ENCODE measurements around the gene TMEM255B.

The TMEM255B gene

GRCh38 chr13:113834496-113835200 lies 75.6 kb downstream of the TMEM255B start:
- no peak for DNase-seq (ENCODE audit: low spot score)

GRCh38 chr13:113835461-113836270 lies 76.6 kb downstream of the TMEM255B start:
- no peak for DNase-seq (ENCODE audit: low spot score)

GRCh38 chr13:113836768-113837559 lies 77.9 kb downstream of the TMEM255B start:
- DNase-seq (ENCODE audit: low spot score), result no peak

- DNase-seq (ENCODE audit: low spot score), result no peak
Observed at GRCh38 chr13:113837560-113838355, 78.7 kb downstream of the TMEM255B start.

GRCh38 chr13:113838711-113839201 lies 79.7 kb downstream of the TMEM255B start:
- no peak for DNase-seq (ENCODE audit: low spot score)

- DNase-seq (ENCODE audit: low spot score), result no peak
Observed at GRCh38 chr13:113839536-113840204, 80.6 kb downstream of the TMEM255B start.

GRCh38 chr13:113840541-113841352 lies 81.7 kb downstream of the TMEM255B start:
- DNase-seq (ENCODE audit: low spot score), result no peak

GRCh38 chr13:113841353-113841650 lies 82.3 kb downstream of the TMEM255B start:
- no peak for DNase-seq (ENCODE audit: low spot score)

GRCh38 chr13:113842336-113843062 lies 83.5 kb downstream of the TMEM255B start:
- DNase-seq (ENCODE audit: low spot score), result no peak

- DNase-seq (ENCODE audit: low spot score), result no peak
Observed at GRCh38 chr13:113843063-113843654, 84.1 kb downstream of the TMEM255B start.

- no peak for DNase-seq (ENCODE audit: low spot score)
Observed at GRCh38 chr13:113843864-113844556, 85.0 kb downstream of the TMEM255B start.

GRCh38 chr13:113845055-113845454 lies 86.0 kb downstream of the TMEM255B start:
- no peak for DNase-seq (ENCODE audit: low spot score)

- no peak for DNase-seq (ENCODE audit: low spot score)
Observed at GRCh38 chr13:113845723-113846635, 87.0 kb downstream of the TMEM255B start.

- DNase-seq (ENCODE audit: low spot score), result no peak
Observed at GRCh38 chr13:113846636-113847318, 87.8 kb downstream of the TMEM255B start.

GRCh38 chr13:113848020-113848419 lies 89.0 kb downstream of the TMEM255B start:
- DNase-seq (ENCODE audit: low spot score), result no peak

- no peak for DNase-seq (ENCODE audit: low spot score)
Observed at GRCh38 chr13:113848431-113849260, 89.6 kb downstream of the TMEM255B start.

Data from activated CD4-positive, alpha-beta T cell treated with anti-CD3 and anti-CD28 coated beads, Interleukin-2, Interleukin-4, amounts not matched to agents 100 ng/mL and 50 ng/mL, durations not matched to agents 16 hours and 8 hours (primary cell).